Measurements from ENCODE around the gene CEBPG.
A peak's percentile ranks its signal among the peaks of the same experiment; 100 is the strongest.

CEBPG gene
- 104 to 156 reads per million in 2 experiments for total RNA-seq

DNA sequence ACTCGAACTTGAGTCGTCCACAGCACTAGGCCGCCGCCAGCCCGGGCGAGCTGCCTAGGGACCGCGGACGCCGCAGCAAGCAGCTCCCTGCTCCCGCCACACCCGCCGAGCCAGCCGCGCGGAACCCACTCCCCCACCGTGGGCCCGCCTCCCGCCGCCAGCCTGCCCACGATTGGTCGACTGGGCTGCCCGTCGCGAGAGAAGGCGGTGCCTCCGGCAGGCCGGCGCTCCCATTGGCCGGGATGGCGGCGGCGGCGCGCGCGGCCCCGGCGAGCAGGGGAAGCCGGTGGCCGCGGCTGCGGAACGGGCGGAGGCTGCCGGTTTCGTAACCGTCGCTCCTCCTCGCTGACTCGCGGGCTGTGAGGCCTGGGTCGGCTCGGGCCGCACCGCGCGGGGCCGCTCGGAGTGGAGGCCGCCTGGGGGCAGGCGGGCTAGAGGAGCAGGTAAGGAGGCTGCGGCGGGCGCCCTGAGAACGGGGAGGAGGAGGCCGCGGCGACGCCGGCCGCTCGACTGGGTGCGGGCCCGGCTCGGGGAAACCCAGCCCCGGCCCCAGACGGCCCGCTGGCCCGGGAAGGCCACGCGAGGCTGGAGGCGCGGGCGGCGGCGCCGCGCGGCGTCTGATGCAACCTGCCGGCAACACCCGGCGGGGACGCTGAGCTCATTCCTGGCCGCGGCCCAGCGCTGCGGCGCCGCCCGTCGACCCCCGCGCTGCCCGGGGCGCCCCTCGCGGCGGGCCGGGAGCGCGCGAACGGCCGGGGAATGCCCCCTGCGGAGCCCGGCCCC, at the start of gene CEBPG:
Gene CEBPG (plus strand): TSS at position 257 of the 783 bp plus-strand sequence. CDS start 5,531 bp downstream, outside the sequence.
- DNase-seq (ENCODE audit: low read depth): peak; percentile 91

DNA sequence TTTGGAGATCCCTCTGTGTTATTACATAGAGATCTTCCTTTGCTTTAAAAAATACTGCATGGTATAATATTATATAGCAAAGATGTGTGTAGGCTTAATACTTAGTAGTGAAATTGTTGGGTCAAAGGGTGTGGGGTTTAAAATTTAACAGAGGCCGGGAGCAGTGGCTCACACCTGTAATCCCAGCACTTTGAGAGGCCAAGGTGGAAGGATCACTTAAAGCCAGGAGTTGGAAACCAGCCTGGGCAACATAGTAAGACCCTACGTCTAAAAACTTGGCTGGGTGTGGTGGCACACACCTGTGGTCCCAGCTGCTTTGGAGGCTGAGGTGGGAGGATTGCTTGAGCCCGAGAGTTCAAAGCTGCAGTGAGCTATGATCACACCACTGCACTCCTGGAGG, 48.9 kb upstream of the CEBPG start:
- DNase-seq (ENCODE audit: low read depth): no peak

DNA sequence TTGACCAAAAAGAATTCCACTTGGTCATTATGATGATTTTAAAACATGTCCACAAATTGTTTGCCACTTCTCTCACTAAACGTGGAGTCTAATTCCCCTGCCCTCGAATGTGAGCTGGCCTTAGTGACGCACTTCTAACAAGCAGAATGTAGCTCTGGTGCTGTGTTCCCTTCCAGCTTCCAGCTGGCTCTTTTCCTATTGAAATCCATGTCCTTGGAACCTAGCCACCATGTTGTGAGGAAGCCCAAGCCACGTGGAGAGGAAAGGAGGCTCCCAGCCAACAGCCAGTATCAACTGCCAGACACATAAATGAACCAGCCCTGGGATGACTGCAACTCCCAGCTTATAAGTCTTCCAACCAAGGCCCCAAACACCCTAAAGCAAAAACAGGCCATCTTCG, 47.6 kb upstream of the CEBPG start:
- no peak for DNase-seq (ENCODE audit: low read depth)

DNA sequence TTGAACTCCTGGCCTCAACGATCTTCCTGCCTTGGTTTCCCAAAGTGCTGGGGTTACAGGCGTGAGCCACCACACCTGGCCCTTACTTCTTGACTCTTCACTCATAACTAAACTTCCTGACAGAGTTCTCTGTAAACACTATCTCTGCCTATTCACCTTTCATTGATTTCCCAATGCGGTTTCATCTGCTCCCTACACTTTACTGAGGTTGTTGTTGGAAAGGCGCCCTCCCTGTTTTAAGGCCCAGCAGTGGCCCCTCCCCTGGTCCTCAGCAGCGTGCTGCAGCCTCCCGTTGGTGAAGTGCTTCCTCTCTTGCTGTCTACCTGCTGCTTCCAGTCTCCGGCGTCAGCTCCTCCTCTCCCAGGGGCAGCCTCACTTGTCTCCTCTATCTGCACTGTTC, 44.4 kb upstream of the CEBPG start:
- DNase-seq (ENCODE audit: low read depth): no peak

DNA sequence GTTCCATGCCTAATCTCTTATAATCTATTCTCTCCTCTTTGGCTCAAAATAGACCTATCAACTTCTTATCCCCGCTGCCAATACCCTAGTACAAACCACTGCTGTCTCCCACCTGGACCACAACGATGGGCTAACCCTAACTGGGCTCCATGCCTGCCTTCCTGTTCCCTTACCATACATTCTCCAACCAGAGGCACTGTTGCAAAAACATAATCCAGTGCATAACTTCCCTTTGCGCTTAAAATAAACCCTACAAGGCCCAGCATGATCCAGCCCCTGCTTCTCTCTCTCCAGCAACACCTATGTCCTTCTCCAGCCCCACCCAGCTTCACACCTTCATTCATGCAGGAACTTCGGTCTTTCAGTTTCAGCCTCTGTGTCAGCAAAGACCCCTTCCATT, 43.8 kb upstream of the CEBPG start:
- DNase-seq (ENCODE audit: low read depth): no peak

DNA sequence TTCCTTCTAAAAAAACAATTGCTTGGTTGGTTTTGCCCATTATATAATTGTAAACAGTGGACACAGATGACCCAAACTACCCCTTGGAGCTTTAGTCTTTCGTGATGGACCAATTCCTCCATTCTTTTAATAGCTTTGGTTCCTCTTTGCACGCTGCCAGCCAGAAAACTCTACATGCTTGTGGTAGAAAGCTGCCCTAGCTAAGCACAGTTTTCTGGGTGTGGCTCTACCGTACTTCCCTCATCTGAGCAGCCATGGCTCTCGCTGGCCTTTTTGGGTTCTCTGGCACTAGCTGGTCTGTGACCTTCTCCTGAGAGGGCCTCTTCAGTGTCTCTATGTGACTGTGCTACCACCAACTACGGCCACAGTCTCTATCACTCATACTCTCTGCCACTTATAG, 41.3 kb upstream of the CEBPG start:
- DNase-seq (ENCODE audit: low read depth): no peak

DNA sequence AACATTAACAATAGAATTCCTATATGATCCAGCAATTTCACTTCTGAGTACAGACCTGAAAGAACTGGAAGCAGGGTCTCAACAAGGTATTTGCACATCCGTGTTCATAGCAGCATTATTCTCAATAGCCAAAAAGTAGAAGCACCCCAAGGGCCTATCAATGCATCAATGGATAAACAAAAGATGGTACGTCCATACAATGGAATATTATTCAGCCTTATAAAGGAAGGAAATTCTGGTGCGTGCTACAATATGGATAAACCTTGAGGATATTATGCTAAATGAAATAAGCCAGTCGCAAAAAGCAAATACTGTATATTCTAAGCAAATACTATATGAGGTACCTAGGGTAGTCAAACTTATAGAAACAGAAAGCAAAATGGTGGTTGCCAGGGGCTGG, 40.4 kb upstream of the CEBPG start:
- DNase-seq (ENCODE audit: low read depth): no peak

DNA sequence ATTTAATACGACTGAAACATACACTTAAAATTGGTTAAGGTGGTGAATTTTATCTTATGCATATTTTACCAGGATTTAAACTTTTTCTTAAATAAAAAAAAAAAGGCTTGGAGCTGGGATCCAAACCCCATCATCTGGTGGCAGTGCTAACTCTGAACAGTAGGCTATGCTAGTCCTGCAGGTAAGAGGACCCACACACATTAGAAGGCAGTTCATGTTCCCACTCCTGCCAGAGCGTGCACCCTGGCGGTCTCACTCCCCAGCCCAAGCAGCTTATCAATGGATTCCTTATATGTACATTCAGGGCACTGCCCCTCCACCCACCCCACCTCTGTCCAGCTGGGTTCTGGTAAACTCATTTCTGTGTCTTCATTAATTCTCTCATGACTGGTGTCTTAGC, 39.9 kb upstream of the CEBPG start:
- no peak for DNase-seq (ENCODE audit: low read depth)

DNA sequence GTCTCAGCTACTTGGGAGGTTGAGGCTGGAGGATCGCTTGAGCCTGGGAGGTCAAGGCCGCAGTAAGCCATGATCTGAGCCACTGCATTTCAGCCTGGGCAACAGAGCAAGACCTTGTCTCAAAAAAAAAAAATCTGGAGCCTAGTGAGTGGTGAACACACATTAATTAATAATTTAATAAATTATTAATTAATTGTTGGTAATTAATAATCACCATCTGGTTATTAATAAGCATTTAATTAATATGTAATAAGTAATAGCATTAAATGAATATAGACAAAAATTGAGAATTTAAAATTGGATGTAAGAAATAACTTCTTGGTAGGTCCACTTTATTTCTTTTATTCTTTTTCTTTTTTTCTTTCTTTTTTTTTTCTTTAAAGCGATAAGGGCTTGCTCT, 39.2 kb upstream of the CEBPG start:
- DNase-seq (ENCODE audit: low read depth): no peak

DNA sequence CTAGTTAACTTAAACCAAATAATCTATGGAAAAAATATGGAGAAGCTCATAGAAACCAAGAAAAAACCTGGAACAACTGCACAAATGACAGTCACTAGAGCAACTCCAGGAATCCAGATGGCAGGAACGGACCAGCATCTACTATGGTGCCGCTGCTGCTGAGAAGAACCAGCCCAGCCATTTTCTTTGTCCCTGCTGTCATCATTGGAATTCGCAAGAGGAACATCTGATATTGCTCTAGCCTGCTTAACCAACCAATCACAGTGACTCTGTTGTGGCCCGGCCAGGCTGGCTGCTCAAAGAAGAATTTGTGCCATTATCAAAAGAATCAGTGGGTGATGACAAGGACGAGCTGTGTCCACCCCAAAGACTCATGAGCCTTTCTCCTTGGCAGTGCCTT, 38.1 kb upstream of the CEBPG start:
- DNase-seq (ENCODE audit: low read depth): no peak

DNA sequence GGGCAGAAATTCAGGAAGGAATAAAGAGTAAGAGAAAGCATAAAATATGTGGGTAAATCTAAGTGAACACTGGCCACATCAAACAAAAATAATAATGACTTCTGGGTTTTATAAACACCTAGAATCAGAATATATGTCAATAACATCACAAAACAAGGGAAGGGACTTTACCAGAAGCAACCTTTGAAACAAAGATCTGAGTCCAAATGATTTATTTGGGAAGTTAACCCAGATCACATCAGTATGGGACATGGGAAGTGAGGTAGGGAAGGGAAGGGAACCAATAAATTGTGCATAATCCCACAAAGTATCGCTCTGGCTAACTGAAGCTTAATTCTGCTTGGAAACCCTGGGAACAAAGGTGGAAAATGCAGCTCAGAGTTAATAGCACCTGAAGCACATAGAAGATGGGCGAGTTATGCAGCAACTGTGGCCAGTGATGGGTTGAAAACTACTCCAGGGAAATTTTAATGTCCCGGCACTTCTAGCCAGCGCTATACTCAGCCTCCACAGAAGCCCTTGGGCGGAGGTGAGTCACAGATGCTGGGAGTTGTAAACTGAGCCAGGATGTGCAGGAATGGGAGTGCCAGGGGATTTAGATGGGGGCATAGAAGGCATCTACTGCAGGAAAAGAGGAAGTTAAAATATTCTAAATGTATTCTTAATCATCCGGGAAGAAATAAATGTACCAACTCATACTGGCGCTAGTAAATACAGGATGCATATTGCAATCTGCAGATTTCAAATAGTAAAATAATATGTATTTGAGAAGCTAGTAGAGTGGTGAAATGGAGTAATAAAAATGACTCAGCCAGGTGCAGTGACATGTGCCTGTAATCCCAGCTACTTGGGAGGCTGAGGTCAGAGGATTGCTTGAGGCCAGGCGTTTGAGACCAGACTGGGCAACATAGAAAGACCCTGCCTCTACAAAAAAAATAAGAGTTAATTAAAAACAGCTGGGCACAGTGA, 34.2 kb upstream of the CEBPG start:
- DNase-seq (ENCODE audit: low read depth): no peak

DNA sequence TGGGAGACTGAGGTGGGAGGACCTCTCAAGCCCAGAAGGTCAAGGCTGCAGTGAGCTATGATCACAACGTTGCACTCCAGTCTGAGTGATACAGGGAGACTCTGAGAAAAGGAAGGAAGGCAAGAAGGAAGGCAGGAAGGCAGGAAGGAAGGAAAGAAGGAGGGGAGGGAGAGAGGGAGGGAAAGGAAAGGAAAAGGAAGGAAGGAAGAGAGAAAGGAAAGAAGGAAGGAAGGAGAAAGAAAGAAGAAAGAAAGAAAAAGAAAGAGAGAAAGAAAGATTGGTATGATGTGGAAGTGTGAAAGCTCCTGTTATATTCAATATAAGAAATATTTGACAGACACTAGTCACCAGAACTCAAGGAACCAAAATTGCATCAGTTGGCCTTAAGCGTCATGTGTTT, 32.5 kb upstream of the CEBPG start:
- no peak for DNase-seq (ENCODE audit: low read depth)

DNA sequence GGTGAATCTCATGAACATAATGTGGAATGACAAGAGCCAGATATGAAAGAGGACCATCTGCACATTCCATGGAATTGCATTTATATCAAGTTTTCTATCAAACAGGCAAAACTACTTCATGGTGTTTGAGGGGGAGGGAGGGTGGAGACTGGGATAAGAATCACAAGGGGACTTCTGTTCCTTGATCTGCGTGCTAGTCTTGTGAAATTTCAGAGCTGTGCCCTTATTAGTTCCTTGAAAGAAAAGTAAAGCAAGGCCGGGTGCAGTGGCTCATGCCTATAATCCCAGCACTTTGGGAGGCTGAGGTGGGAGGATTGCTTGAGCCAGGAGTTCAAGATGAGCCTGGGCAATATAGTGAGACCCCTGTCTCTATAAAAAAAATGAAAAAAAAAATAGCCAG, 30.2 kb upstream of the CEBPG start:
- no peak for DNase-seq (ENCODE audit: low read depth)

DNA sequence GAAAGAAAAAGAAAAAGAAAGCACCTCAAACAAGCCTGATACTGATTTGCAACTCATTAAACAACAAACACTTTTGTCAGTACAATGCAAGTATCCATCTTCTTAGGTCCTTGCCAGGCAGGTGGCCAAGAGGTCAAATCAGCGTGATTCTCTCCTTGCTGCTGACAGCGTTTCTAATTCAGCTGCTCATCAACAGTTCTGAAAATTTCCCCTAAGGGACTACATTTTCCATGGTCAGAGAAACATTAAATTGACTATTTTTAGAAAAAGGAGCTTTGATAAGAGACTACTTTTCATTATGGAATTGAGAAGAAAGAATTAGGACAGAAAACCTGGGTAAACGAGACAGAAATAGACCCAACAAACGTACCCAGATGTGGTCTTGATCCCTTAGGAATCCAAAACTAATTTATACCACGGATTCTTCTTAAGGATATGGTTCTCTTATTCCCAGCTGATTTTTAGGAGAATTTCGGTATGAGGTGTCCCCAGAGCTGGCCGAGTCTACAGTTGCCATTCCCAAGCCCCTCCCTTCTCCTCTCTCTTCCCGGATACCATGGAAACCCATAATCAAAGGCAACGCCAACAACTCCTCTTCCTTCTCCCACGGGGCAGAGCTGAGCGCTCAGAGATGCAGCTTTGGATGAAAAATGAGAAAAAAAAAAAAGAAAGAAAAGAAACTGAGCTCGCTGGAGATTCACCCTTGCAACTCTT, 29.5 kb upstream of the CEBPG start:
- no peak for DNase-seq (ENCODE audit: low read depth)

DNA sequence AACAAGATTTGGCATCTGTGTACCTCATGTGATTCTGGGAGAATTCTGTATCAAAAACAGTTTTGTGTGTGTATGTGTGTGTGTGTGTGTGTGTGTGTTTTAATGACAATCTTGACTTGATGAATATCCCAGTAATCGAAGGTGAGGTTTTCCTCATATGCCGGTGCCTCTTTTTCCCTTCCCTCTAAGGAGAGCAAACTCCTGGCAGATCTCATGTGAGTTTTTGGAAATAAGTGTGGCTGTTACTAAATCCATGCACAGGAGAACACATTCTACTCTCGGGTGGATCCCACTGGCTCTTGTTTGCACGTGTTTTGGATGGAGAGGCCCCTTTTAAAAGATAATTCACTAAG, 29.0 kb upstream of the CEBPG start:
- DNase-seq (ENCODE audit: low read depth): no peak

DNA sequence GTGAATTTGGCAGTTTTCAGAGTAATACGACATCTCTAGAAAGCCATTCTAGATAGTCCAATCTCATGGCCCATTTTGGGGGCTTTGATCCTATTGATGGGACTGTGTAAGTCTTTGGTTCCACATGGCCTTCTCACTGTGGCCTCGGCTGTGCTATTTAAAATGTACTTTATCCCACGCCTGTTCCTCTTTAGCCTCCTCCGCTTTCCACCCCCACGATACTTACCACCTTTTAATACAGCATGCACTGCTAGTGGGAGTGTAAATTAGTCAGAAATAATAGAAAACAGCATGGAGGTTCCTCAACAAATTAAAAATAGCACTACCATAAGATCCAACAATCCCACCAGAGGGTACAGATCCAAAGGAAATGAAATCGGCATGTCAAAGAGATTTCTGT, 28.3 kb upstream of the CEBPG start:
- DNase-seq (ENCODE audit: low read depth): no peak

DNA sequence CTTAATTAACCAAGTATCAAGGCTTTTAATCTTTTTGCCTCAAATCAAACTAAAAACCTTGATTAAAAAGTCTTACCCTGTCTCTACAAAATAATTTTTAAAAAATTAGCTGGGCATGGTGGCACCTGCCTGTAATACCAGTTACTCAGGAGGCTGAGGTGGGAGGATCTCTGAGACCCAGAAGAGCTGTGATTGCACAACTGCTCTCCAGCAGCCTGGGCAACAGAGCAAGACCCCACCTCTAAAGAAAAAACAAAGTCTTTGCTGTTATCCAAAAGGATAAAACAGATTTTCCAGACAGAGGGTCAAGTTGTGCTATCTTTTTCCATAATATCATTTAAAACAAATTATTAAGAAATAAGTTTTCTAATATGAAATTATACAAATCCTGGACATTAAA, 26.8 kb upstream of the CEBPG start:
- no peak for DNase-seq (ENCODE audit: low read depth)

DNA sequence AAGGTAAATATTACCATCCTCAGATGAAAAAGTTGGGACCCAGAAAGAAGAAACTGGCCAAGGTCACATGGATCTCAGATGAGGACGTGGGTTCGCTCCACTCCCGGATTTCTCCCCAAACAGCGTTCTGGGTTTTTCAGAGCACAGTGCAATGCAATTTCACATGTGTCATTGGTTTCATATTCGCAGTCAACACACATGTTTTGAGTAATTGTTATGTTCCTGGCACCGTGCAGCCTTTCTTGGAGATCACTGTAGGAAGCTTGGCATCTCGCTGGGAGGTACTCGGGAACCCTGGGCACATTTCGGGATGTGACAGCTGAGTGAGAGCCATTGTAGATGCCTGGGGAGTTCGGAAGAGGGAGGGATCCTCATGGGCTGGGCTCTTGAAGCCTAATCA, 26.2 kb upstream of the CEBPG start:
- DNase-seq (ENCODE audit: low read depth): no peak

DNA sequence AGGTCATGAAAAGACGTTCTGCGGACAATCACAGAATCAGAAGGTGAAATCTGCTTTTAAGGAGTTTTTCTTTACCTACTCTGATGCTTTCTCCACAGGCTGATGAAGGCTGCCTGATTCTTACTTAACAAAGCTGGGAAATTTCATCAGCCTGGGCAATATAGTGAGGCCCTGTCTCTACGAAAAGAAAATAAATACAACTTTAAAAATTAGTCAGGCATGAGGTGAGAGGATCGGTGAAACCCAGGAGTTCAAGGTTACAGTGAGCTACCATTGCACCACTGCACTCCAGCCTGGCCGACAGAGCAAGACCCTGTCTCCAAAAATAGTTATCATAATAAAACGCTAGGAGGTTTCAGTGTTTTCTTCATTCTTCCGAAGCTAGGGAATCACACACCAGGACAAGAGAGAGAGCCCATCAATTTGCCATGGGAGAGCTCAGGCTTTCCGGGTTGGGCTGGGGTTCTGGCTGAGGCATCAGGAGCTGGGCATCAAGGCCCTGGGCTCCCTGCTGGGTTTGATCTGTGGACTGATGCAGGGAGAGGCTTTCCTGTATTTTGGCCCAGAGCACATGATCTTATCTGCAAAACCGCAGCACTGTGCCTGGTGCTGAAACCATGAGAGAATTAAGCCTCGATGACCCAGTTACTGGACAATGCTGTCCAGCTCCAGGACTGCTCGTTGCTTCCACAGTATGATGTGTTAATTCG, 25.1 kb upstream of the CEBPG start:
- DNase-seq (ENCODE audit: low read depth): no peak

DNA sequence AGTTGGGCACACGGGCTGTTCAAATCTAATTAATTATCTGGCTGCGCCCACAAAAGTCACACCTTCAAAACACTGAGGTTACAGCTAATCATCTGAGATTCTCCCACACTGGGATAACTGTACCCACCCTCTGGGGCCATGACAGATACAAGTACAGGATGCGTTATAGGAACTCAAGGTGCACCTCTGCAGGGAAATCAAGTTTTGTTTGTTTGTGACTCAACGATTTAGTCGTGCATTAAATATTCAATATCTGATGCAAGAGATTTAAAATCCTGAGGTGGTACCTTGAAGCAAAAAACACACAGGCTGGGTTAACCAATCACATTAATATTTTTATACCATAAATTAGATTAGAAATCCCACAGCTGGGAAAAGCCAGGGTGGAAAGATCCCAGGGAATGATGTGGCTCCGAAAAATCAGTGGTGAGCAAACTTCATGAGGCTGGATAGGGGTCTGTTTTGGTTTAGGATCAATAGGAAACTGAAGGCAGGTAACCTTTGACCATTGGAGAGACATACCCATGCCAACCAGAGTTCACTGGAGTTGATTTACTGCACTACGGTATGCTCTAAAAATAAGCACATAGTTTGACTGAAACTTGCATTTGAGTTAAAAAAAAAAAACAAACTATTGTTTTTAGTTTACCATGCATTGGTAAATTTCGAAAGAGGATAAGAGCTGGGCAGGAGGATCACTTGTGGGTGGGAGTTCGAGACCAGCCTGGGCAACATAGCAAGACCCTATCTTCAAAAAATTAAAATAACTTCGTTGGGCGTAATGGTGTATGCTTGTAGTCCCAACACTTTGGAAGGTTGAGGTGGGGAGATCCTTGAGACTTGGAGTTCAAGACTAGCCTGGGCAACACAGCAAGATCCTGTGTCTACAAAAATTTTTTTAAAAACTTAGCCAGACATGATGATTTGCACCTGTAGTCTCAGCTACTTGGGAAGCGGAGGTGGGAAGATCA, 23.9 kb upstream of the CEBPG start:
- DNase-seq (ENCODE audit: low read depth): no peak
